ENCODE data around the gene ZMIZ1.

Gene ZMIZ1

DNA sequence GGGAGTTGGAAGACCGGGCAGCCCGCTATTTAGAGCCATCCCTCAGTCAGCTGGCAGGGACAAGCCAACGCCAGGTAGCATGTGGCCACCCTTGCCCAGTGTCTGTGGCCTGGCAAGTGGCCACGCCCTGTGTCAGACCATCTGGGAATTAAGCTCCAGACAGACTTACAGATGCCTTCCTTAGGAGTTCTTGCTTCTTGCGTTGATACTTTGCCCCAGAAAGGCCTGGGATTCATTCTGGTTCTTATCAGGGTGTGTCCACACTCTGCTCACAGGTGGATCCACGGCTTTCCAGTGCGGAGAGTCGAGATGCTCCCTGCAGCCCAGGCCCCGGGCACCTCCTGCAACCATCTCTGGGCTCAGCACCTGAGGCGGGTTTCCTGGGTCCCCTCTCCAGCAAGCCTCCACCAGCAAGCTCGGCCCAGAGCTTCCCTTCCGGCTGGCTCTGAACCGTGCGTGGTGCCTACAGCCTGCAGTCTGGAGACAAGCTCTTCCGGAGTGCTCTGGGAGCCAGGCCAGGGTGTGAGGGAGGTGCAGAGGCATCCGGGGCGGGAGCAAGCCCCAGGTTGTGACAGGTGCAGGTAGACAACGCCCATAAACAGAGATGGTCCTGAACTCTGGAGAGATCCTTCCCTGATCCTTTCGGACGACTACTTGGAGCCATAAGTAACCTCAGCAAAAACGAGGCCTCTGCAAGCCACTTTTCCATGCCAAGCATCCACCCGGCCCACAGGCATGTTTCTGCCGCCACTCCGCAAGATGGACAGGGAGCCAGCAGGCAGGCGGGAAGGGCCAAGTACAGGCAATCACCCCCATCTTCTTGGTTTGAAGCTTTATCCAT lies 246.2 kb downstream of the ZMIZ1 start:
- no peak for DNase-seq

DNA sequence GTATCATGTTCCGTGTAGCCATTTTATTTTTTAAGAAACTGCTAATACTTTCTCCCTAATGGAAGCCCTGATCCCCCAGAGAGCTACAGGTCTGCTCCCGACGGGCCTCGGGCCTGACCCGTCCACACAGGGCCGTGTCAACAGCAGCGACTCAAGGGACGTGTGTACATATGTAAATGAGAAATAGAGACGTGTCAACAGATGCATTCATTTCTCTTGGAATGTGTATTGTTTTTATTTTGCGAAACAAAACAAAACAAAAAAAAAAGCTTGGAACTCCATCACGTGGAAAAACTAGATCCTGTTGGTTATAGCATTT lies 246.8 kb downstream of the ZMIZ1 start:
- no peak for DNase-seq

GRCh38 chr10:79316671-79317431 lies 248.1 kb downstream of the ZMIZ1 start:
- no peak for DNase-seq

GRCh38 chr10:79318369-79318768 lies 249.6 kb downstream of the ZMIZ1 start:
- DNase-seq = no peak

GRCh38 chr10:79319115-79319771 lies 250.5 kb downstream of the ZMIZ1 start:
- DNase-seq = peak in 1 of 3 donors; percentile 40

- peak; percentile 41 to 59 (median 44) for DNase-seq
These were observed 251.6 kb downstream of the ZMIZ1 start for GRCh38 chr10:79320316-79320715.

DNA sequence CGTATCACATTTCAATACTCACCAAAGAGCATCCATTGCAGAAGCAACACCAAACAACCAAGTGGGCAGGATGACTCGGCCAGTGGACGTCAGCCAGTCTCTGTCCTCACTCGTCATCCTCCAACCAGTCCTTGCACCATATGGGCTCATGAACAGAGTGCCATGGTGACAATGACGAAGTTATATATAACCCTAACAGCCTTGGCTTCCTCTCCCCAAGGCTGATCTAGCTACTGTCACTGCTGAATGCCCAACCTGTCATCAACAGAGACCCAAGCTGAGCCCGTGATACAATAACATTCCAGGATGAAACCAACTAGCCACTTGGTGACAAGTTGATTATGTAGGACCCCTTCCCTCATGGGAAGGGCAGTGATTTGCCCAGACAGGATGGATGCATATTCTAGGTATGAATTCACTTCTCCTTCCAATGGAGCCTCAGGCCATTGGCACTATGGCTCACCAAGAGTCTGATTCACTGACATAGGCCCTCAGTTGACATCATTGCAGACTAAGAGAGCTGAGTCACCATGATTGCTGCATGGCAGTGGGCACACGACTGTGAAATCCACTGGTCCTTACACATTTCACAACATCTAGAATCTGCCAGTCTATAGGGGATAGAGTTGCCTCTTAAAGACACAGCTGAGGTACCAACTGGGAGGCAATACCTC lies 252.2 kb downstream of the ZMIZ1 start:
- DNase-seq = peak; percentile 92 to 99 (median 97)

DNA sequence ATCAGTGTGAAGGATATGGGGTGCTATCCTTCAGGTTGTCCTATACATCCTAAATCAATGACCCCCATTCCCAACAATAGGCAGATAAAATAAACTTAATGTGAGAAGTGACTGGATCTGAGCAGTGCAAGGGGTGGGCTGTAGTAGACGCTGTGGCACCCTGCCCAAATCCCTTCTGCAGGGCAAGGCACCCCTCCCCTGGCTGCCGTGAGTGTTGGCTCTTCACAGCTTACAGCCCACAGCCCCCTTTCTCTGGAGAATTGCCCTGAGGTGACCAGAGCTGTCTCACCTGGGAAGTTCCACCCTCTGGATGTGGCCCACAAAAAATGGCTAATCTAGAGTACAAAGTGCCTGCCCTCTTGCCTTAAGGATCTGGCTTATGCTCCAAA lies 252.7 kb downstream of the ZMIZ1 start:
- no peak for DNase-seq

DNA sequence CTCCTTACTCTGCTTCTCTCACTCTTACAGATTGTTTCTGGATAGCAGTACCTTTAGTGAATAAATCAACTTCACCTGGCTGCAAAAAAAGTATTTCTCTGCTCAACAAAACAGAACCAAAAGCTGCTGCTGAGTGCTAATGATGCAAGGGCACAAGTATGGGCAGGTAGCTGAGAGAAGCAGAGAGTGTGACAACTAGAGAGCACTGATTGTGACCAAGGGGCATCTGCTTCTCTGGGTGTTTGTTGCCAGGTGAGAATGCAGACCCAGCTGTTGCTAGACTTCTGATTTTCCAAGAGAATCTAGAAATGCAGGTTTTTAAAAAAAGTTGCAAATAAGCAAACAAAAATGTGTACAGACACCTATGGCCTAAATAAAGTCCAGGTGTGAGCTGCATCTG lies 253.2 kb downstream of the ZMIZ1 start:
- no peak for DNase-seq

DNA sequence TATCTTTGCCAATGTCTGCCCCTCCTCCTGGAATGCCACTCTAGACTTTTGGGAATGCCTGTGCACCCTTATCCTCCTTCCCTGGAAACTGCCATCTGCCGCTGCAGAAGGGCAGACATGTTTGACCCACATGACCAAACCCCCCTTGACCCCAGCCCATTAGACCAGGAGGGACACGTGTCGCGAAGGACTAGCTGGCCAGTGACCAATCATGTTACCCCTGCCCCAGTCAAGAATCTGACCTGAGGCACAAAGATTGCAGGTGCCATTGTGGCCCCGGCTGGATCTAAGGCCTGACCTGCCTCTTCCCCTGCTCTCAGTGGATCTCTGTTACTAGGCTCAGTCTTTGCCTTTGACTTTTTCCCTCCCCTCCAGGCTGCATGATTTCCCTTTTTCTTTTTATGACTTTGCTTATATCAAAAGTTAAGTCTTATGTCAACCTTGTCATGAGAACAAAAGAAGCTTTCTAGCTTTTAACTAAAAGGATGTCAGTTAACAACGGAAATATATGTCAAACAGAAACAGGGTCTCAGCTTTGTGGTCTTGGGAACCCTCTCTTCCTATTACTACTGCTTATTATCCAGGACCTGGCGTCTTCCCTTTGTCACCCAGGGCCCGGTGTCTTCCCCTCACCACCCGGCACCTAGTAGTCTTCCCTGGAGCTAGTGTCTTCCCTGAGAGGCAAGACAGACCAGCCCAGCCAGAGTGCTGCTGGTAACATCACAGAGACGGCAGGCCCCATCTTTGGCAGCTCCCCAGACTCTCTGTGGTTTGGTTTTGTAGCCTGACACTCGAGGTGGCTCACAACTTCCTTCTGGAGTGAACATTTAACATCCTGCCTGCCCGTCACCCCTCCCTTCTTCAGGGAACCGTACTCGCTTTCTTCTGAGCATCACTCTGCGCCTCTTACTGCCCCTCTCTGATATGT lies 254.1 kb downstream of the ZMIZ1 start:
- peak; percentile 71 to 81 (median 71) for DNase-seq

- DNase-seq = no peak
These were observed 254.8 kb downstream of the ZMIZ1 start for GRCh38 chr10:79323602-79324001.

GRCh38 chr10:79324032-79324695 lies 255.4 kb downstream of the ZMIZ1 start:
- peak in 1 of 3 donors; percentile 7 for DNase-seq

- DNase-seq = no peak
These were observed 257.8 kb downstream of the ZMIZ1 start for GRCh38 chr10:79326361-79327089.

DNA sequence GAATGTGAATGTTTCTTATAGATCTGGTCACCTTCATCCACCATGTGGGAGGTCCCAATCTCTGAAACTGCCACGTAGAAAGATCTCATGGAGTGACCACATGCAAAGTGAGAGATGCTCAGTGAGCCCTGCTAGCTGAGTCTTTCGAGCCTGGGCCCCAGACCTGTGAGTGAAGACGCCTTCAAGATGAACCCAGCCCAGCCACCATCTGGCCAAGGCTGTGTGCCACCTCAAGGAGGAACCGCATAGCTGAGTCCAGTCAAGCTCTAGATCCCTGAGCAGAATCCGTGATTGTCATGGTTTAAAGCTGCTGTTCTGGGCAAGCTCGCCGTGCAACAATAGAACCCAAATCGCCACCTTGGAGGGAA lies 258.3 kb downstream of the ZMIZ1 start:
- no peak for DNase-seq

DNA sequence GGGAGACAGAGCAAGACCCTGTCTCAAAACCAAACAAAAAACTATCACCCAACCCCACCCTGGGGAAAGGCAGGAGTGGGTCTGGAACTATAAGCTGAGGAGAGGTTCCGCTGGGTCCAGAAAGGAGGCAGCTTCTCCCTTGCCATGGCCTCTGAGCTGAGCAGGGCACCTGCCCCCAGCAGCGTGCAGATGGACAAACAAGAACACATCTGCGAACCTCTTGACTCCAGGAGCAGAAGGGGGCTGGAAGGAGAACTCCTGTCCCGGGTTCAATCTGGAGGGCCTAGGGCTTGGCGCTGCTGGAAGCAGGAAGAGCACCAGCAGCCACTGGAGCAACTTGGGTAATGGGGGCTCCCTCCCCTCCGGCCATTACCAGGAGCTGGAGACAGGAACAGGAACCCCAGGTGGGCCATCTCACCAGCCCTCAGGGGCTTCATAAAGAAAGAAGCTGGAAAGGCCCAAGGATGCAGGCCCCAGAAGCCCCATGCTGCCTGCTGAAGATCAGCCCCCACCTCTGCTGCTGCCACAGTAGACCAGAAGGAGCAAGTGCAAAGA lies 259.5 kb downstream of the ZMIZ1 start:
- DNase-seq = no peak

DNA sequence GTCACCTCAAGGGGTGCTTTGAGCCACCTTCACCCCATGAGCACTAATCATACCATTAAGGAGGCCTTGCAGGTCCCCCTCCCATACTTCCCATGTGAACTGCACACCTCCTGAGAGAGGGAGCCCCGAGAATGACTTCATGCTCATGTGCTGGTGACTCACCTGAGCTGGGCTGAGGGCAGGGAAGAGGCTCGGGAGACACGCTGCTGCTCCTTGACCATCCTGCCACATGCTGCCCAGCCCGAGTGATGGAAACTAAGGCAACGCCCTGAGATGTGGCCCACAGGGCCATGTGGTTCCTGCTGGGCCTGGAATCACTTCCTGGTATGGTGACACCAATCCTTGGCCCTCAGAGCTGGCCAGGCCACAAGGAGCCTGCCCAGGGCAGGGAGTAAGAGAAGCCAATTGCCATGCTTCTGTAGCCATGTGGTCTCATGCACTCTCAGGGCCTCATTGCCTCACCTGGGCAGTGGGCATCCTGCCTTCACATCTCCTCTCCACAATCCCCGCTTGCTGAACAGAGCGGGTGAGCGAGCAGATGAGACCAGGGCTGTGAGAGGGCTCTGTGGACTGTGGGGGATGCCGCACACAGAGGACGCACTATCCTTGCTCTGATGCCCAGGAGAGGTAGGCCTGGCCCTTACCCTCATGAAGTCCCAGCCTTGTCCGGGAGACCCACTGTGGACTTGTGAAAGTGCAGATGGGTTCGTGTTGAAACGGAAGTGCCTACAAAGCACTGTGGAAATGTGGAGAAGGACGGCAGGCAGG lies 260.2 kb downstream of the ZMIZ1 start:
- peak; percentile 44 to 62 (median 58) for DNase-seq

DNA sequence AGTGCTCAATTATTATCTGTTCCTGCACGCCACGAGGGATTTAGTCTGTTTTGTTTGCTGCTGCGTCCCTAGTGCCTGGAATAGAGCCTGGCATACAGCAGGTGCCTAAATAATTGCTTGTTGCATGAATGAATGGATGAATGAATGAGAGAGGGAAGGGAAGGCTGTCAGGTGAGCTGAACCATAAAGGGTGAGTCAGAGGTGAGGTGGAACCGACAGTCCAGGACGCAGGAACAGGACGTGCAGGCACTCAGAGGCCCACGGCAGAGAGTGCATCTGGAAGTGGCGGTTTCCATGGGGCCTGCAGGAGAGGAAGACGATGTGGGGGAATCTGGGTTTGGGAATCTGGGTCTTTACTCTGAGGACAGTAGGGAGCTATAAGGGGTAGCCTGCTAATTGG lies 260.8 kb downstream of the ZMIZ1 start:
- no peak for DNase-seq

DNA sequence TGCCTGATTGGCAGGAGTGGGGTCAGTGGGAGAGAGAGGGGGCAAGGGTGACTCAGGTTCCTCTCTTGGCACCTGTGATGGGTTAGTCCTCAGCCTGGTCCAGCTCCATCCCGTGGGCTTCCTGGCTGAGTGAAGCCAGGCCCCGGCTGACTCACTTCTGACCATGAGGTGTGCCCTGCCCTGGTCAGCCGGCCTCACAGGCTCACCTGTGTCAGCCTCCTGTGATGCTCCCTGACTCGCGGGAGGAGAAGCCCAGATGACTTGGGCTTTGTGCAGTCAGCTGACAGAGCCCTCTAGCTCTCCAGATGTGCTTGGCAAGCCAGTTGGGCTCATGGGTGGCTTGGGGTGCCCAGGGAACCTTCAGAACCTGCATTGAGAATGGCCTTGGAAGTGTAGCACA lies 262.5 kb downstream of the ZMIZ1 start:
- DNase-seq = no peak

GRCh38 chr10:79331709-79332108 lies 262.9 kb downstream of the ZMIZ1 start:
- DNase-seq = peak; percentile 97 to 99 (median 98)

Measured in suppressor macrophage treated with lipopolysaccharide for 1 hour (primary cell).